HFF-Myc (cell line): Measurements from ENCODE around the gene DDAH2.
A peak's percentile ranks its signal among the peaks of the same experiment; 100 is the strongest.

Experiments used
- DNase-seq: peaks from one replicate; pipeline ENCODE4 v3.0.0-alpha.2; 2011; ENCODE audit warnings: low read depth; ENCODE audit errors: extremely low read depth
- H3K4me3 ChIP-seq: replicated peaks from 2 replicates; pipeline ENCODE4 v1.5.1; 2011; ENCODE audit warnings: low read depth, mild to moderate bottlenecking, control low read depth, low read length
- CTCF ChIP-seq: IDR thresholded peaks from 2 replicates; pipeline ENCODE4 v1.5.1; 2012; ENCODE audit warnings: mild to moderate bottlenecking, low read depth, low read length, control low read depth; ENCODE audit errors: missing control alignments

DDAH2 gene

DNA sequence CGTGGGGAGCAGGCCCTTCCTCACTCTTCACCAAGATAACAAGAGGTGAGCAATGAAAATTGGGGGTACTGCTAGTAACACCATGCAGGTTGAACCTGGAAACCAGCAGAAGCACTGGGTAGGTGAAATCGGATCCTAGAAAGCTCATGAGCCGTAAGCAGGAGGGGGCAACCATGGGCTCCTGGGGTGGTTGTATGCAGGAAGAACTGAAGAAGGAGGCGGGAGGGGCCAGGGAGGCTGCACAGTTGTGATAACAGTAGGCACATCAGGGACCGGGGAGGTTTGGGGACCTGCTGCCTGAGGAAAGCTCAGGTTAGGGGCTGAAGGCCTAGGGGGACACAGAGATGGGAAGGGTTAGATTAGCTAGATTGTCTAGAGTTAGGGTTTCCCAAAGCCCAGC is 42.6 kb downstream of the DDAH2 start:
- TF ChIP-seq CTCF, result no peak
- no peak overlapping the region for H3K4me3 ChIP-seq
- no peak for DNase-seq

DNA sequence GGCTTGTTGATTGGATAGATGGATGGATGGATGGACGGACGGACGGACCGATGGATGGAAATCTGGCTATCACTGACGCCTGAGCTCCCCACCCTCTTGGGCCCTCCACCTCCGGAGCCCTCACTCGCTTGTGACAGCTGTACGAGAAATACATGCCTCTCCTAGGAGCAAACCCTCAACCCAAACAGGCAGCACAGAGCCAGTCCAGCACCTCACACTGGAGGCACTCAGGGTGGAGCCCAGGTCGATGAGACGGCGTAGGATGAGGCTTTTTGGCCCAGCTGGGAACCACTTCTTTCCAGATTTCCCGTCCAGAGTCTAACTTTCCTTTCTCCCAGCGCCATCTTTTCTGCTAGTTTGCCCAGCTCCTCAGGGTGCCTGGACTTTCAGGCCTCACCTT is 45.5 kb downstream of the DDAH2 start:
- TF ChIP-seq CTCF, result no peak
- DNase-seq, result no peak
- H3K4me3 ChIP-seq, result no peak overlapping the region

- peak overlapping the region; percentile 45 for H3K4me3 ChIP-seq
- TF ChIP-seq CTCF, result no peak
- no peak for DNase-seq
Observed at GRCh38 chr6:31681135-31681671, 47.9 kb downstream of the DDAH2 start.

GRCh38 chr6:31680226-31681134 is 48.6 kb downstream of the DDAH2 start, which contains the start of gene LY6G5C:
Gene LY6G5C (minus strand): TSS chr6:31681067. CDS start chr6:31680373, 694 bp downstream.
- TF ChIP-seq CTCF, result peak; percentile 55
- peak within 1 kb of the TSS; percentile 45 for H3K4me3 ChIP-seq
- DNase-seq, result no peak

DNA sequence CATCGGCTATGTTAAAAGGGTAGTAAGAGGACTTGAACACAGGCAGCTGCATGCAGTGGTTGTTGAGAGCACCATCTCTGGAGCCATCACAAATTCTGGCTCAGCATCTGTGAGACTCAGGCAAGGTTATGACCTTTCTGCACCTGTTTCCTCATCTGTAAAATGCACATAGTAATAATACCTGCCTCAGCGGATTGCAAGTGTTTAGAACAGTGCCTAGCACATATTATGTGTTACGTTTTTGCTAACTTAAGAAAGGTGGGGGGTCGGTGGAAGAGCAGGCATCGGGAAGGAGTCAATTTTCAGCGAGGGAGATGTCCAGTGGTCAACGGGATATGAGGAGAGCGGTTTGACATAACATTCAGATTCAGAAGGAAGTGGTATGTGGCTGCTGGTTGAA is 51.1 kb downstream of the DDAH2 start:
- no peak for TF ChIP-seq CTCF
- DNase-seq, result no peak
- H3K4me3 ChIP-seq, result no peak overlapping the region
